Small intestine (tissue), 7 donors: ENCODE results near the gene ARL4D. TPM values are rescaled to one million over a fixed set of nuclear protein-coding genes. Genes with fewer than 3 reads are reported as not detected.

ENCODE experiments used
- DNase-seq, 2 donors: peaks; one replicate each; pipeline versions ENCODE4 v3.0.0 to v3.0.0-alpha.2; 2013
- FAIRE-seq: peaks from 2 replicates; lab custom pipeline; 2012; peaks lifted over from hg19 to GRCh38; lab: Jason Lieb, UNC
- H3K27ac ChIP-seq, 3 donors: one replicate each; pipeline ENCODE4 v1.5.1; 2013; ENCODE audit warnings: low read length in 2 of 3, mild to moderate bottlenecking in 2 of 3, control low read depth in 1 of 3, inconsistent platforms in 1 of 3, low read depth in 1 of 3, moderate library complexity in 1 of 3
- H3K27me3 ChIP-seq, 3 donors: one replicate each; pipeline ENCODE4 v1.6.1; 2013; ENCODE audit warnings: low read length in 3 of 3, inconsistent platforms in 1 of 3; ENCODE audit not compliant: control insufficient read depth in 3 of 3, insufficient read depth in 3 of 3
- H3K36me3 ChIP-seq, 3 donors: one replicate each; pipeline ENCODE4 v1.6.1; 2013; ENCODE audit warnings: low read length in 3 of 3, inconsistent platforms in 1 of 3, low read depth in 1 of 3, mild to moderate bottlenecking in 1 of 3, moderate library complexity in 1 of 3; ENCODE audit not compliant: control insufficient read depth in 3 of 3, insufficient read depth in 2 of 3
- H3K4me1 ChIP-seq, 3 donors: one replicate each; pipeline ENCODE4 v1.6.1; 2013; ENCODE audit warnings: low read length in 2 of 3, inconsistent platforms in 1 of 3, low read depth in 1 of 3, mild to moderate bottlenecking in 1 of 3, moderate library complexity in 1 of 3; ENCODE audit not compliant: control insufficient read depth in 3 of 3, insufficient read depth in 2 of 3
- H3K4me3 ChIP-seq, 3 donors: one replicate each; pipeline ENCODE4 v1.5.1; 2013; ENCODE audit warnings: low read length in 3 of 3, control low read depth in 1 of 3, inconsistent platforms in 1 of 3, low read depth in 1 of 3, mild to moderate bottlenecking in 1 of 3, moderate library complexity in 1 of 3
- H3K9me3 ChIP-seq, 2 donors: one replicate each; pipeline ENCODE4 v1.6.1; 2013; ENCODE audit warnings: low read depth in 1 of 2, low read length in 1 of 2; ENCODE audit not compliant: control insufficient read depth in 2 of 2, insufficient read depth in 1 of 2
- WGBS, 3 donors: extraction: QIAGEN DNeasy Blood & Tissue Kit; methylation state at CpG; one replicate each; pipeline ENCODE4 v1.1.7; 2013; 5-methylcytosine and 5-hydroxymethylcytosine counted together
- polyA plus RNA-seq, 4 donors: library from polyadenylated mRNA; stranded (reverse) in 3 of 4; unstranded in 1 of 4; fragments of 200-250 nt in 3 of 4; fragments of 120-200 nt in 1 of 4; gene quantifications; one replicate each; pipeline versions ENCODE4 v1.2.1 to v1.2.3, GENCODE V29; 2013
- donor health status: healthy with polysubstance abuse.
- donor health status: control.
- donor health status: control.
- donor health status: Bipolar disorder and iron deficiency.
- donor health status: healthy.

ARL4D gene
- polyA plus RNA-seq, 4 donors, result 0.45 to 10.1 (median 2.6) TPM

DNA sequence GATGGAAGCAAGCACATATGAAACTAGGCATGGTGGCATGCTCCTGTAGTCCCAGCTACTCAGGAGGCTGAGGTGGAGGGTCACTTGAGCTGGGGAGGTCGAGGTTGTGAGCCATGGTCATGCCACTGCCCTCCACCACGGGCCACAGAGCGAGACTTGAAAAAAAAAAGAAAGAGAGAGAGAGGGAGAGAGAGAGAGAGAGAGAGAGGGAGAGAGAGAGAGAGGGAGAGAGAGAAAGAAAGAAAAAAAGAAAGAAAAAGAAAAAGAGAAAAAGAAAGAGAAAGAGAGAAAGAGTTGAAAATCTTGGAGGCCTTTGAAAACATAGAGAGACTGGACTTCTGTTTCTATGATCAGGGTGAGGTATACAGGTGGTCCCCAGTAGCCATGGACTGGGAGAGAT is 15.4 kb upstream of the ARL4D start:
- Histone ChIP-seq H3K9me3 (peaks cover 2 to 29% of the 10 kb centered on the region in 2 donors), H3K4me1 (peaks cover 0 to 35% (median 5%) of the 10 kb centered on the region in 3 donors), H3K27me3 (no peaks in the 10 kb centered on the region), H3K36me3 (no peaks in the 10 kb centered on the region), H3K27ac (peak overlapping the region in 1 of 3 donors; percentile 70), H3K4me3 (no peak overlapping the region)
- DNase-seq, result no peak
- 86 to 89% (median 87%) methylated on average over 3 of the region's 3 CpGs for WGBS, 3 donors
- no peak for FAIRE-seq

DNA sequence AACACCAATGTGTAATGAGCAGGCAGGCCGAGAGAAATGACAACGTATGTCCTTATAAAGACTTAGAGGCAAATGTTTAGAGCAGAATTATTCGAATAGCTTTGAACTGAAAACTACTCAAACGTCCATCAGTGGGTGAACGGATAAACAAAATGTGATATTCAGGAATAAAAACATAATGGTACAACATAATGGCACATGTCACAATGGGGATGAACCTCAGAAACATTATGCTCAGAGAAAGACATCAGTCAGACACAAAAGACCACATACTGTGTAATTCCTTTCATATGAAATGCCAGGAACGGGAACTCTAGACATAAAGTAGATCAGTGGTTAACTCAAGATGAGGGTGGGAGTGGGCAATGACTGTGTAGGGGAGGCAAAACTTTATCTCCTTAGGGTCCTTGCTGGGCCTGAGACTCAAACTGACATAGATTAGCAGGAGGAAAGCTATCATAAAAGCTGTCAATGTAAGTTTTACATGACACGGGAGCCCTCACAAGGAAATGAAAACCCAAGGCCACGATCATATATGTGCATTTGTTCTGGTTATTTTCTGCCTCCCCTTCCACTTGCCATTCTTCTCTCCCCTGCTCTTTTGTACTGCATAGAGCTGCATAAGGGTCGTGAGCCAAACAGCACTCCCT is 14.8 kb upstream of the ARL4D start:
- no peak overlapping the region for H3K4me3 ChIP-seq
- peak overlapping the region; percentile 9 to 70 (median 56) for H3K27ac ChIP-seq
- no peaks in the 10 kb centered on the region for H3K27me3 ChIP-seq
- H3K36me3 ChIP-seq, result no peaks in the 10 kb centered on the region
- 63 to 70% (median 65%) methylated on average over 9 of the region's 9 CpGs for WGBS, 3 donors
- DNase-seq, result no peak
- FAIRE-seq, result no peak
- H3K4me1 ChIP-seq, result peaks cover 0 to 35% (median 5%) of the 10 kb centered on the region in 3 donors
- peaks cover 2 to 27% of the 10 kb centered on the region in 2 donors for H3K9me3 ChIP-seq

DNA sequence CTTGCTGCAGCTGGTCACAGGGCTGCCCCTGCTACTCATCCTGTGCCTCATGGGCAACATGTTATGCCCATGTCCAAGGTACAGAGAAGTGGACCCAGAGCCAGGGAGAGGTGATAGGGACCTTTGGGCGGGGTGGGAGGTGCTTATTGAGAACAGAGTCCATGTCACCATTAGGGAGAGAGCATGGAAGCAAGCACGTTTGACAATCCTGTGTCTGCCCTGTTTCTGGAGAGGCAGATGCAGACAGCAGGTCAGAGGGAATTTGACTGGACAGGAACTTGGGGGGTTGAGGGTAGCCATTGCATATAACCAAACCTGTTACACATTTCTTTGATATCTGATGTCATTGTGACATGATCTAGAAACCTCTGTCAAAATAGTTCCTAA is 14.3 kb upstream of the ARL4D start:
- DNase-seq (peak; percentile 90 to 96), FAIRE-seq (no peak)
- Histone ChIP-seq H3K36me3 (no peaks in the 10 kb centered on the region), H3K4me3 (no peak overlapping the region), H3K27me3 (no peaks in the 10 kb centered on the region), H3K27ac (peak overlapping the region; percentile 9 to 70 (median 56)), H3K9me3 (peaks cover 2 to 22% of the 10 kb centered on the region in 2 donors), H3K4me1 (peaks cover 0 to 35% (median 5%) of the 10 kb centered on the region in 3 donors)
- 14 to 32% (median 29%) methylated on average over 2 of the region's 2 CpGs for WGBS, 3 donors

DNA sequence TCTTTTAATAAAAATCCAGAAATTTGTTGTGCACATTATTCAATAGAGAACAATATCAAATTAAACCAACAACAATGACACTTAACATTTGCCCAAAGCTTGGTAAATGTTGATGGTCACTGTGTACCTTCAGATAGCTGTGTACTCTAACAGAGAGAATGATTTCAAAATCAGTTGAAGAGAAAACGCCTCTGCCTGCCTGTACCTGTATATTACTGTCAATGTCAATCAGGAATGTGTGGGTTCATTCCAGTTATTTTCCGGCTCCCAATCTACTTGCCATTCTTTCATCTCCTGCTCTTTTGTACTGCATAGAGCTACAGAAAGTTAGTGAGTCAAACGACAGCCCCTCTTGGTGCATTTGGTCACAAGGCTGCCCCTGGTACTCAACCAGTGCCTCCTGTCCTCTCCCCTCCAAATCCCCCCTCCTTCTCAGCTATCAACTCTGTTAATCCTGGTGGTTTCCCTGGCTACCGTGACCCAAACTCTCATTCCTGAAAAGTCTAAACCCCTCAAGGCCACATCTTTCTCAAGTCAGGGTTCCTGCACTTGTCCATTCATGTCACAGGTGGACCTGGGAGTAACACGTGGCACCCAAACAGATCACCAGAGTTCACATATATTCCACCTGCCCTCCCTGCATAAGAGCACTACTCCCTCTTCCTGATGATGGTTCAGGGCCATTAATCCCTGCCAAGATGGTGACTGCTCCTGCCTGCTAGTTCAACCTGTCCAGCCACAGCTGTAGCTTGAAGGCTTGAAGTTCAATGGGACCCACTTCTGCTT is 13.6 kb upstream of the ARL4D start:
- Histone ChIP-seq H3K27me3 (no peaks in the 10 kb centered on the region), H3K9me3 (peaks cover 2 to 14% of the 10 kb centered on the region in 2 donors), H3K27ac (peak overlapping the region in 2 of 3 donors; percentile 70 to 79), H3K36me3 (no peaks in the 10 kb centered on the region), H3K4me1 (peaks cover 0 to 41% (median 5%) of the 10 kb centered on the region in 3 donors), H3K4me3 (no peak overlapping the region)
- FAIRE-seq (no peak), DNase-seq (no peak)
- WGBS, 3 donors, result 46 to 56% (median 47%) methylated on average over 5 of the region's 5 CpGs

DNA sequence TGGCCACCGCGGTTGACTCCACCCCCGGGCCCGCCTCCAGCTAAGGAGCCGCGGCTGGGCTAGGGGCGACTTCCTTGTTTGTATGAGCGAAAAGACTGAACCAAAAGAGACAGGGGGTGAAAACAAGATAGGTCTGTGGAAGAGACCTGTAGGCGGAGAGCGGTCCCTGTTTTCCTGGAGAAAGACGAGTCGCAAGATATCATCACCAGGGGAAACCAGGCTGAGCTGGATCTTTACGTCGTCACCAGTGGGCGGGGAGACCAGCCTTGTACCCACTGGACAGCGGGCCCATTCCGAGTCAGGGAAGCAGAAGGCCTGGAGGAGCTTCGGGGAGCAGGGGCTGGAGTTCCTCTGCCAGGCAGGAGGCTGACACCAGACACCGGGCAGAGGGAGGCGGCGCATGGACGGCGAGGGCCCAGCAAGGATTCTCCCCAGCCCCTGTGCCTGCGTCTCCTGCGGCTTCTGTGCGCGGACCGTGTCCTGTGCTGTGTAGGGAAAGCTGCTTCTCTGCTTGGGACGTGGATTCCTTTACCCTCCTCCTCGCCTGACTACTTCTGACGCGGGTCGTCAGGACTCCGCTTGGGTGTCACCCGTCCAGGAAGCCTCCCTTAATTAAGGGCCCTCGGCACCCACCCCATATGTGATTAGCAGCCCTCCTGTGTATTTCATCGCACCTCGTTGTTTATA is 10.3 kb upstream of the ARL4D start:
- Histone ChIP-seq H3K27ac (peak overlapping the region; percentile 99 to 100 (median 99)), H3K27me3 (no peaks in the 10 kb centered on the region), H3K4me3 (peak overlapping the region; percentile 55 to 75 (median 74)), H3K36me3 (no peaks in the 10 kb centered on the region), H3K4me1 (peaks cover 0 to 40% (median 5%) of the 10 kb centered on the region in 3 donors), H3K9me3 (no peaks in the 10 kb centered on the region)
- DNase-seq (peak; percentile 93 to 98), FAIRE-seq (no peak)
- 0 to 1% (median 0%) methylated on average over 37 to 38 of the region's 38 CpGs for WGBS, 3 donors

DNA sequence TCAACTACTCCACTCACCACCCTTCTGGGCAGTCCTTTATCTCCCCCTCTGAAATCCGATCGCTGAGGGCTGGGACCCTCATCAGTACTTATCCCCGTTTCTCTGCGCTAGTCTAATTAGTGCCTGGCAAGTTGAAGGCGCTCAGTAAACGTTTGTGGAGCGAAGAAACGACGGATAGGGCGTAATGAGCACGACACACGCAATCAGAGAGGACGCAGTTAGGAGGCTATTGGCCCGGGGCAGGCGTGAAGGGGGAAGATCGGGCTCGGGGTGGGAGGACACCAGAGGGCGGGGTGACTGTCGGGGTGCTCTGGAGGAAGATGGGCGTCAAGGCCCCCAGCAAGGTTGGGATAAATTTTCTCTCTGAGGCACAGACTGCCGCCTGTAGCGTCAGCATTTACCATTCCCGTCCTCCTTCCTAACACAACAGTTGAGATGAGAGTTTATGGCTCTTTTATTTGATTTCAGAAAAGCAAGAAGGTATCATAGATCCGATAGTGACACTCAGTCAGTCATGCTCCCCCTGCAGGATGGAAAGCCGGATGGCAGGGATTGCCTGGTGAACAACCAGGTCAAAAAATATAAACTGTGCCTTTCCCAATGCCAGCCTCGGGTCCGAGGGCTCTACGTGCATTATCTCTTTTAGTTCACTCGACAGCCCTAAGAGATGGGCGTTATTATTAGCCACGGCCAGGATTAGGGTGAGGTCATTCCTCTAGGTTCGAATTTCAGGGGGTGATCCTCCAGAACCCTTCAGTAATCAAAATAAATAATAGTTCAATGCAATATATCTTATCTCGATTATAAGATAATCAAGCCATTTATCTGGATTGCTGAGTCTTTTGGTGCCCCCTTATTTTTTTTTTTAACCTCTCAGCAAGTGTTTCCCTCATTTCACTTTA is 9.5 kb upstream of the ARL4D start:
- DNase-seq, result peak; percentile 90
- Histone ChIP-seq H3K27ac (peak overlapping the region; percentile 99 to 100 (median 99)), H3K4me1 (peaks cover 0 to 35% (median 5%) of the 10 kb centered on the region in 3 donors), H3K27me3 (no peaks in the 10 kb centered on the region), H3K4me3 (peak overlapping the region; percentile 55 to 75 (median 74)), H3K9me3 (no peaks in the 10 kb centered on the region), H3K36me3 (no peaks in the 10 kb centered on the region)
- whole genome bisulfite sequencing, 3 donors, result 1 to 2% (median 1%) methylated on average over 33 of the region's 33 CpGs
- no peak for FAIRE-seq

DNA sequence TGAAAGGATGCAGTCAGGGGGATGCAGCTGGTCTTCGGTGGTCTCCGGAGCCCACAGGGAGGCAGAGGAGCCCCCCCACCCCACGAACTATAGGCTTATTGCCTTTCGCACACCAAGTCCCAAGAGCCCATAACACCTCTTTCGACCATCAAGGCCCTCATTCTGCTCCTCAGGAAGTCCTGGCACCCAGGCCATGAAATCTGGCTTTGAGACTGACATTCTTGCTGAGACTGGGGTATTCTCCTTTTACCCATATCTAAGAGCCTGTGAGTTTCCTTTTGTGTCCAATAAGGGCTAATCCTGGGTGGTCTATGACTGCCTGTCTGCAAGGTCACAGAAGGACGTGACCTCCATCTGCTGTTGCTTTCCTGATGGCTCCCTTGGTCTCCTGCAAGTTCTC is 6.4 kb upstream of the ARL4D start:
- no peaks in the 10 kb centered on the region for H3K36me3 ChIP-seq
- DNase-seq, result no peak
- 83 to 87% (median 84%) methylated on average over 6 of the region's 6 CpGs for WGBS, 3 donors
- no peak overlapping the region for H3K4me3 ChIP-seq
- no peak overlapping the region for H3K27ac ChIP-seq
- no peak for FAIRE-seq
- no peaks in the 10 kb centered on the region for H3K27me3 ChIP-seq
- H3K4me1 ChIP-seq, result peaks cover 0 to 14% (median 1%) of the 10 kb centered on the region in 3 donors
- H3K9me3 ChIP-seq, result no peaks in the 10 kb centered on the region
